ENCODE measurements around the gene FRMD4B.

FRMD4B gene

GRCh38 chr3:69409011-69409410, 23.1 kb upstream of the FRMD4B start:
- H3K4me2 ChIP-seq (ENCODE audit: low read length), result no peak overlapping the region
- H3K27me3 ChIP-seq (ENCODE audit: insufficient read depth, low read length), result no peaks in the 10 kb centered on the region
- H3K27ac ChIP-seq (ENCODE audit: low read depth, low read length), result no peak overlapping the region
- H2BK5ac ChIP-seq (ENCODE audit: low read depth, low read length, poor library complexity), result no peak overlapping the region
- H4K8ac ChIP-seq (ENCODE audit: low read depth, low read length), result no peak overlapping the region
- H3K79me2 ChIP-seq (ENCODE audit: control insufficient read depth, insufficient read depth, low read length, poor library complexity), result no peaks in the 10 kb centered on the region
- no peak overlapping the region for H3K9ac ChIP-seq (ENCODE audit: low read length)
- H3K18ac ChIP-seq (ENCODE audit: low read length), result no peak overlapping the region
- no peak overlapping the region for H2AFZ ChIP-seq (ENCODE audit: insufficient read depth, low read length, poor library complexity)
- no CpG with 5 or more reads among the region's 4 CpGs for WGBS (ENCODE audit: extremely low coverage, insufficient coverage, insufficient read length)
- no peaks in the 10 kb centered on the region for H3K79me1 ChIP-seq (ENCODE audit: low read length)
- H2AK5ac ChIP-seq (ENCODE audit: low read length), result no peak overlapping the region
- H4K12ac ChIP-seq (ENCODE audit: low read depth, low read length), result no peak overlapping the region
- H4K91ac ChIP-seq (ENCODE audit: low read depth, low read length), result no peak overlapping the region
- H2BK12ac ChIP-seq (ENCODE audit: low read length), result no peak overlapping the region
- no peaks in the 10 kb centered on the region for H3K9me3 ChIP-seq (ENCODE audit: insufficient read depth, low read depth, low read length)
- DNase-seq, result no peak
- H3K14ac ChIP-seq (ENCODE audit: low read length), result no peak overlapping the region
- H3K4ac ChIP-seq (ENCODE audit: low read depth, low read length), result no peak overlapping the region
- H3K36me3 ChIP-seq (ENCODE audit: control insufficient read depth in 1 of 2, insufficient read depth in 2 of 2, low read length in 2 of 2), result no peaks in the 10 kb centered on the region
- H2BK120ac ChIP-seq (ENCODE audit: insufficient read depth, low read length, poor library complexity), result no peak overlapping the region
- H3K4me1 ChIP-seq (ENCODE audit: control insufficient read depth in 1 of 2, insufficient read depth in 2 of 2, low read length in 2 of 2), result no peaks in the 10 kb centered on the region
- H3K23ac ChIP-seq (ENCODE audit: low read length), result no peak overlapping the region
- H3K4me3 ChIP-seq (ENCODE audit: low read depth, low read length), result no peak overlapping the region

- no peak overlapping the region for H3K14ac ChIP-seq (ENCODE audit: low read length)
- H2AK5ac ChIP-seq (ENCODE audit: low read length), result no peak overlapping the region
- no CpG with 5 or more reads among the region's 5 CpGs for WGBS (ENCODE audit: extremely low coverage, insufficient coverage, insufficient read length)
- no peaks in the 10 kb centered on the region for H3K9me3 ChIP-seq (ENCODE audit: insufficient read depth, low read depth, low read length)
- H3K36me3 ChIP-seq (ENCODE audit: control insufficient read depth in 1 of 2, insufficient read depth in 2 of 2, low read length in 2 of 2), result no peaks in the 10 kb centered on the region
- H3K4me1 ChIP-seq (ENCODE audit: control insufficient read depth in 1 of 2, insufficient read depth in 2 of 2, low read length in 2 of 2), result no peaks in the 10 kb centered on the region
- no peaks in the 10 kb centered on the region for H3K79me2 ChIP-seq (ENCODE audit: control insufficient read depth, insufficient read depth, low read length, poor library complexity)
- no peak overlapping the region for H4K12ac ChIP-seq (ENCODE audit: low read depth, low read length)
- H4K8ac ChIP-seq (ENCODE audit: low read depth, low read length), result no peak overlapping the region
- no peak overlapping the region for H3K18ac ChIP-seq (ENCODE audit: low read length)
- H3K4me2 ChIP-seq (ENCODE audit: low read length), result no peak overlapping the region
- H2BK5ac ChIP-seq (ENCODE audit: low read depth, low read length, poor library complexity), result no peak overlapping the region
- no peak overlapping the region for H2BK12ac ChIP-seq (ENCODE audit: low read length)
- H4K91ac ChIP-seq (ENCODE audit: low read depth, low read length), result no peak overlapping the region
- H3K4ac ChIP-seq (ENCODE audit: low read depth, low read length), result no peak overlapping the region
- H3K23ac ChIP-seq (ENCODE audit: low read length), result no peak overlapping the region
- H3K79me1 ChIP-seq (ENCODE audit: low read length), result no peaks in the 10 kb centered on the region
- H3K27me3 ChIP-seq (ENCODE audit: insufficient read depth, low read length), result no peaks in the 10 kb centered on the region
- no peak overlapping the region for H3K4me3 ChIP-seq (ENCODE audit: low read depth, low read length)
- H3K9ac ChIP-seq (ENCODE audit: low read length), result no peak overlapping the region
- H2BK120ac ChIP-seq (ENCODE audit: insufficient read depth, low read length, poor library complexity), result no peak overlapping the region
- no peak for DNase-seq
- no peak overlapping the region for H3K27ac ChIP-seq (ENCODE audit: low read depth, low read length)
- H2AFZ ChIP-seq (ENCODE audit: insufficient read depth, low read length, poor library complexity), result no peak overlapping the region
Measured at GRCh38 chr3:69408542-69408941, 22.7 kb upstream of the FRMD4B start.

GRCh38 chr3:69407908-69408307, 22.0 kb upstream of the FRMD4B start:
- no peak overlapping the region for H2BK5ac ChIP-seq (ENCODE audit: low read depth, low read length, poor library complexity)
- H3K4me3 ChIP-seq (ENCODE audit: low read depth, low read length), result no peak overlapping the region
- H2AK5ac ChIP-seq (ENCODE audit: low read length), result no peak overlapping the region
- no peaks in the 10 kb centered on the region for H3K9me3 ChIP-seq (ENCODE audit: insufficient read depth, low read depth, low read length)
- H3K36me3 ChIP-seq (ENCODE audit: control insufficient read depth in 1 of 2, insufficient read depth in 2 of 2, low read length in 2 of 2), result no peaks in the 10 kb centered on the region
- no peak overlapping the region for H4K12ac ChIP-seq (ENCODE audit: low read depth, low read length)
- no peak overlapping the region for H3K23ac ChIP-seq (ENCODE audit: low read length)
- H3K4ac ChIP-seq (ENCODE audit: low read depth, low read length), result no peak overlapping the region
- no peak overlapping the region for H3K27ac ChIP-seq (ENCODE audit: low read depth, low read length)
- no peak overlapping the region for H2AFZ ChIP-seq (ENCODE audit: insufficient read depth, low read length, poor library complexity)
- DNase-seq, result no peak
- no peaks in the 10 kb centered on the region for H3K27me3 ChIP-seq (ENCODE audit: insufficient read depth, low read length)
- H3K14ac ChIP-seq (ENCODE audit: low read length), result no peak overlapping the region
- no peaks in the 10 kb centered on the region for H3K79me1 ChIP-seq (ENCODE audit: low read length)
- no peak overlapping the region for H4K8ac ChIP-seq (ENCODE audit: low read depth, low read length)
- no peak overlapping the region for H3K4me2 ChIP-seq (ENCODE audit: low read length)
- WGBS (ENCODE audit: extremely low coverage, insufficient coverage, insufficient read length), result no CpG with 5 or more reads among the region's 7 CpGs
- H2BK12ac ChIP-seq (ENCODE audit: low read length), result no peak overlapping the region
- no peak overlapping the region for H2BK120ac ChIP-seq (ENCODE audit: insufficient read depth, low read length, poor library complexity)
- H3K18ac ChIP-seq (ENCODE audit: low read length), result no peak overlapping the region
- H4K91ac ChIP-seq (ENCODE audit: low read depth, low read length), result no peak overlapping the region
- H3K79me2 ChIP-seq (ENCODE audit: control insufficient read depth, insufficient read depth, low read length, poor library complexity), result no peaks in the 10 kb centered on the region
- H3K9ac ChIP-seq (ENCODE audit: low read length), result no peak overlapping the region
- no peaks in the 10 kb centered on the region for H3K4me1 ChIP-seq (ENCODE audit: control insufficient read depth in 1 of 2, insufficient read depth in 2 of 2, low read length in 2 of 2)

- H3K14ac ChIP-seq (ENCODE audit: low read length), result no peak overlapping the region
- no peak overlapping the region for H3K23ac ChIP-seq (ENCODE audit: low read length)
- no peaks in the 10 kb centered on the region for H3K4me1 ChIP-seq (ENCODE audit: control insufficient read depth in 1 of 2, insufficient read depth in 2 of 2, low read length in 2 of 2)
- no peak overlapping the region for H2BK12ac ChIP-seq (ENCODE audit: low read length)
- H3K4me2 ChIP-seq (ENCODE audit: low read length), result no peak overlapping the region
- H2BK120ac ChIP-seq (ENCODE audit: insufficient read depth, low read length, poor library complexity), result no peak overlapping the region
- H4K91ac ChIP-seq (ENCODE audit: low read depth, low read length), result no peak overlapping the region
- H3K36me3 ChIP-seq (ENCODE audit: control insufficient read depth in 1 of 2, insufficient read depth in 2 of 2, low read length in 2 of 2), result no peaks in the 10 kb centered on the region
- H2BK5ac ChIP-seq (ENCODE audit: low read depth, low read length, poor library complexity), result no peak overlapping the region
- H4K8ac ChIP-seq (ENCODE audit: low read depth, low read length), result no peak overlapping the region
- H3K27me3 ChIP-seq (ENCODE audit: insufficient read depth, low read length), result no peaks in the 10 kb centered on the region
- H2AK5ac ChIP-seq (ENCODE audit: low read length), result no peak overlapping the region
- H4K12ac ChIP-seq (ENCODE audit: low read depth, low read length), result no peak overlapping the region
- no peak overlapping the region for H2AFZ ChIP-seq (ENCODE audit: insufficient read depth, low read length, poor library complexity)
- H3K9ac ChIP-seq (ENCODE audit: low read length), result no peak overlapping the region
- H3K4me3 ChIP-seq (ENCODE audit: low read depth, low read length), result no peak overlapping the region
- H3K79me1 ChIP-seq (ENCODE audit: low read length), result no peaks in the 10 kb centered on the region
- H3K4ac ChIP-seq (ENCODE audit: low read depth, low read length), result no peak overlapping the region
- no peak overlapping the region for H3K18ac ChIP-seq (ENCODE audit: low read length)
- H3K27ac ChIP-seq (ENCODE audit: low read depth, low read length), result no peak overlapping the region
- no peak for DNase-seq
- H3K9me3 ChIP-seq (ENCODE audit: insufficient read depth, low read depth, low read length), result no peaks in the 10 kb centered on the region
- H3K79me2 ChIP-seq (ENCODE audit: control insufficient read depth, insufficient read depth, low read length, poor library complexity), result no peaks in the 10 kb centered on the region
- WGBS (ENCODE audit: extremely low coverage, insufficient coverage, insufficient read length), result no CpG with 5 or more reads among the region's 2 CpGs
Measured at GRCh38 chr3:69406163-69406562, 20.3 kb upstream of the FRMD4B start.
